ENCODE measurements around the gene CTDSP2. TPM values are rescaled to one million over a fixed set of nuclear protein-coding genes. Genes with fewer than 3 reads are reported as not detected.

The CTDSP2 gene
- total and polyA plus RNA-seq, 10 of the 15 experiments (the other 5 are each of a cell fraction or from before 2014, with no cell fraction given) = 17.3 to 98.2 (median 54.1) TPM

DNA sequence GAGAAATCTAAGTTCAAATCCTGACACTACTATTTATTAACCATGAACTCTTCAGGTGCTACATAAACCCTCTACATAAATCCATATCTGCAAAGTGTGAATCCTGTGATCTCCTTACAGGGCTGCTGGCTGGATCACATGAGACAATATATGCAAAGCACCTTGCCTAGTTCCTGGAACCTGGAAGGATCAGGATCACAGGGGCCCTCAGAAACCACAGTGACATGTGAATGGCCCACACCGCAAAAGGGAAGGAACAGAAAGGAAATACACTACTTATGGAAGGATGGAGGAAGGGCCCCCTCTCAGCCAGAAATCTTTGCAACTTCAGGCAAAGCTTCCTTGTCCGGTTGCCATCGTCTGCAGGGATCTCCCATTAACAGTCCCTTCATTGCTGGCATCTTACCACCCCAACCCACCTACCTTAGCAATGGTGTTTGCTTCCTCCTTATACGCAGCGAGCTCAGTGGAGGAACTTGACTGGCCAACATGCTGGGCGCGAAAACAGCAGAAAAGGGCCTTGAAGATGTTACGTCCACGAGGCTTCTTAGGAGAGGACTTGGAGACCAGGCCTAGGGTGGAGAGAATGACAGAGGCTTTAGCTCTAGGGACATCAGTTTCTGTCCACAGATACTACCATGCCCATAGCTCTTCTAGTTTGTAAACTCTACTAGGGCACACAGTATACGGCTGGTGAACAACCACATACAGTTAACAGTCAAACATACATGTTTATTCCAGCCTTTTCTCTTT, 17.3 kb downstream of the CTDSP2 start:
- Histone ChIP-seq H3K4me3 (no peak overlapping the region), H3K9me3 (replicated peaks; ENCODE audit: control insufficient read depth, insufficient read depth, low read length) (no peaks in the 10 kb centered on the region), H3K4me1 (ENCODE audit: control insufficient read depth, insufficient read depth, low read length) (peaks cover 30% of the 10 kb centered on the region), H3K4me2 (ENCODE audit: control insufficient read depth, insufficient read depth) (no peak overlapping the region), H2AFZ (ENCODE audit: control insufficient read depth, low read depth, low read length) (no peak overlapping the region), H4K20me1 (ENCODE audit: control insufficient read depth, insufficient read depth) (peaks cover 8% of the 10 kb centered on the region), H3K36me3 (ENCODE audit: control insufficient read depth in 2 of 2, insufficient read depth in 2 of 2, low read length in 1 of 2) (peaks cover 30 to 34% of the 10 kb centered on the region in 2 experiments), H3K9ac (ENCODE audit: control insufficient read depth, insufficient read depth, low read length) (no peak overlapping the region), H3K79me2 (ENCODE audit: control insufficient read depth, insufficient read depth, low read length) (peaks cover 31% of the 10 kb centered on the region), H3K27ac (ENCODE audit: control insufficient read depth, insufficient read depth) (no peak overlapping the region), H3K27me3 (replicated peaks in 1 of 2; ENCODE audit: control insufficient read depth in 2 of 2, insufficient read depth in 2 of 2, low read length in 1 of 2) (no peaks in the 10 kb centered on the region)
- TF ChIP-seq, protein P1, sequence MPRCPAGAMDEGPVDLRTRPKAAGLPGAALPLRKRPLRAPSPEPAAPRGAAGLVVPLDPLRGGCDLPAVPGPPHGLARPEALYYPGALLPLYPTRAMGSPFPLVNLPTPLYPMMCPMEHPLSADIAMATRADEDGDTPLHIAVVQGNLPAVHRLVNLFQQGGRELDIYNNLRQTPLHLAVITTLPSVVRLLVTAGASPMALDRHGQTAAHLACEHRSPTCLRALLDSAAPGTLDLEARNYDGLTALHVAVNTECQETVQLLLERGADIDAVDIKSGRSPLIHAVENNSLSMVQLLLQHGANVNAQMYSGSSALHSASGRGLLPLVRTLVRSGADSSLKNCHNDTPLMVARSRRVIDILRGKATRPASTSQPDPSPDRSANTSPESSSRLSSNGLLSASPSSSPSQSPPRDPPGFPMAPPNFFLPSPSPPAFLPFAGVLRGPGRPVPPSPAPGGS (IDR thresholded peaks at IDR 0.05; ENCODE audit: borderline replicate concordance, insufficient read depth, low read depth, low read length, poor library complexity, severe bottlenecking) = no peak
- TF ChIP-seq CBFB (IDR thresholded peaks at IDR 0.05; ENCODE audit: low read depth) (no peak), HCFC1 (IDR thresholded peaks at IDR 0.05; ENCODE audit: low read length) (no peak)
- FAIRE-seq (no peak), ATAC-seq (no peak), DNase-seq (ENCODE audit: low read depth, low spot score) (no peak)
- no TSS peak for BruUV-seq (replicated peaks)
- ChIA-PET POLR2A (interaction anchor here (0.6 kb wide), 1 partner anchor 72 kb away, joined by 3 read pairs; no protein-coding TSS in a partner anchor), CTCF (interaction anchor here (0.7 to 2.7 kb wide), 9 partner anchors 10 to 98 kb away, joined by 3 to 18 read pairs (median 4); partner anchors contain the start of gene AVIL), RAD21 (ENCODE audit: unreplicated experiment) (interaction anchor here (0.5 to 1.9 kb wide), 4 partner anchors 14 to 440 kb away, joined by 3 to 7 read pairs (median 4); no protein-coding TSS in a partner anchor), SMC1A (ENCODE audit: uncharacterized antibody, unreplicated experiment) (interaction anchor here (1.1 to 1.6 kb wide), 3 partner anchors 13 to 75 kb away, joined by 5 to 9 read pairs (median 8); no protein-coding TSS in a partner anchor)
- WGBS (ENCODE audit: insufficient coverage, insufficient replicate concordance, low lambda C conversion rate, missing lambda C conversion rate) = 94% methylated on average over 10 of the region's 10 CpGs
- in situ Hi-C loops (cut with MboI) (loop anchor here (5.0 kb wide), 1 partner anchor 78 kb away; no protein-coding TSS in a partner anchor), intact Hi-C loops (cut with micrococcal nuclease; ENCODE audit: unreplicated experiment) (no loop called here)

DNA sequence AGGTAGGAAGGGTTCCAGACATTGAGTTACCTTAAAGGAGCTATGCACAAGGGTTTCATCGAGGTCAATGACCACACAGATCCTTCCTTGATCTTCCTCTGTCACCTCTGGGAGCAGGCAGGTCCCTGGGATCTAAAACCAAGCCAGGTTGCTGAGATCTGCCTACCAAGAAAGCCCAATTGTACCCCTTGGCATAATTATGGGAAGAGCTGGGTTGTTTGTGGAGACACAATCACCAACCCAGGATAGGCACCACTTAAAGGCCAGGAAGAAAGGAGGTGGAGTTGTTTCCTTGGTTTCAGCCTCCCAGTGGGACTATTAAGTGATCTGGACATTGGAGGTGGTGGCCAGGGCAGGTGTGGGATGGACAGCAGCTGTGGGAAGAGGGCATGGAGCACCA, 19.6 kb downstream of the CTDSP2 start:
- POLR2A ChIA-PET = no interaction called here
- H4K20me1 ChIP-seq (ENCODE audit: control insufficient read depth, insufficient read depth) = peaks cover 5% of the 10 kb centered on the region; the same call in 1 of the 2 replicates
- no peak for TF ChIP-seq BACH1 (IDR thresholded peaks at IDR 0.05; ENCODE audit: borderline replicate concordance)
- no peak for TF ChIP-seq CBFB (IDR thresholded peaks at IDR 0.05; ENCODE audit: low read depth)
- no peak for TF ChIP-seq RELA (IDR thresholded peaks at IDR 0.05; ENCODE audit: borderline replicate concordance, partially characterized antibody)
- TF ChIP-seq NFYB (IDR thresholded peaks at IDR 0.05; ENCODE audit: insufficient read depth, low read depth, low read length) = no peak
- TF ChIP-seq, protein P2, sequence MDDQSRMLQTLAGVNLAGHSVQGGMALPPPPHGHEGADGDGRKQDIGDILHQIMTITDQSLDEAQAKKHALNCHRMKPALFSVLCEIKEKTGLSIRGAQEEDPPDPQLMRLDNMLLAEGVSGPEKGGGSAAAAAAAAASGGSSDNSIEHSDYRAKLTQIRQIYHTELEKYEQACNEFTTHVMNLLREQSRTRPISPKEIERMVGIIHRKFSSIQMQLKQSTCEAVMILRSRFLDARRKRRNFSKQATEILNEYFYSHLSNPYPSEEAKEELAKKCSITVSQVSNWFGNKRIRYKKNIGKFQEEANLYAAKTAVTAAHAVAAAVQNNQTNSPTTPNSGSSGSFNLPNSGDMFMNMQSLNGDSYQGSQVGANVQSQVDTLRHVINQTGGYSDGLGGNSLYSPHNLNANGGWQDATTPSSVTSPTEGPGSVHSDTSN (IDR thresholded peaks at IDR 0.05; ENCODE audit: insufficient replicate concordance, low read depth, low read length) = no peak
- TF ChIP-seq, protein P3, sequence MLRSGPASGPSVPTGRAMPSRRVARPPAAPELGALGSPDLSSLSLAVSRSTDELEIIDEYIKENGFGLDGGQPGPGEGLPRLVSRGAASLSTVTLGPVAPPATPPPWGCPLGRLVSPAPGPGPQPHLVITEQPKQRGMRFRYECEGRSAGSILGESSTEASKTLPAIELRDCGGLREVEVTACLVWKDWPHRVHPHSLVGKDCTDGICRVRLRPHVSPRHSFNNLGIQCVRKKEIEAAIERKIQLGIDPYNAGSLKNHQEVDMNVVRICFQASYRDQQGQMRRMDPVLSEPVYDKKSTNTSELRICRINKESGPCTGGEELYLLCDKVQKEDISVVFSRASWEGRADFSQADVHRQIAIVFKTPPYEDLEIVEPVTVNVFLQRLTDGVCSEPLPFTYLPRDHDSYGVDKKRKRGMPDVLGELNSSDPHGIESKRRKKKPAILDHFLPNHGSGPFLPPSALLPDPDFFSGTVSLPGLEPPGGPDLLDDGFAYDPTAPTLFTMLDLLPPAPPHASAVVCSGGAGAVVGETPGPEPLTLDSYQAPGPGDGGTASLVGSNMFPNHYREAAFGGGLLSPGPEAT (IDR thresholded peaks at IDR 0.05; ENCODE audit: low read depth) = no peak
- TF ChIP-seq WRNIP1 (IDR thresholded peaks at IDR 0.05; ENCODE audit: borderline replicate concordance, low read depth, low read length) = no peak
- TF ChIP-seq GATAD2B (conservative IDR thresholded peaks at IDR 0.05; ENCODE audit: low read depth) = no peak

More for the DNA sequence above, 19.6 kb downstream of the CTDSP2 start:
- CTCF ChIA-PET = interaction anchor here (1.0 to 1.3 kb wide), 2 partner anchors 10 to 22 kb away, joined by 3 to 4 read pairs; no protein-coding TSS in a partner anchor
- Histone ChIP-seq H3K4me2 (ENCODE audit: control insufficient read depth, insufficient read depth) (no peak overlapping the region), H3K4me3 (no peak overlapping the region), H3K4me1 (ENCODE audit: control insufficient read depth, insufficient read depth, low read length) (peaks cover 9% of the 10 kb centered on the region), H3K79me2 (ENCODE audit: control insufficient read depth, insufficient read depth, low read length) (peaks cover 13% of the 10 kb centered on the region), H3K9me3 (replicated peaks; ENCODE audit: control insufficient read depth, insufficient read depth, low read length) (no peaks in the 10 kb centered on the region), H3K27ac (ENCODE audit: control insufficient read depth, insufficient read depth) (no peak overlapping the region), H3K27me3 (replicated peaks in 1 of 2; ENCODE audit: control insufficient read depth in 2 of 2, insufficient read depth in 2 of 2, low read length in 1 of 2) (no peaks in the 10 kb centered on the region), H3K9ac (ENCODE audit: control insufficient read depth, insufficient read depth, low read length) (no peak overlapping the region), H3K36me3 (ENCODE audit: control insufficient read depth in 2 of 2, insufficient read depth in 2 of 2, low read length in 1 of 2) (peaks cover 41 to 51% of the 10 kb centered on the region in 2 experiments), H2AFZ (ENCODE audit: control insufficient read depth, low read depth, low read length) (no peak overlapping the region)
- WGBS (ENCODE audit: insufficient coverage, insufficient replicate concordance, low lambda C conversion rate, missing lambda C conversion rate) = 100% methylated on average over 1 of the region's 1 CpG
- ATAC-seq (no peak), FAIRE-seq (no peak), DNase-seq (ENCODE audit: low read depth, low spot score) (no peak)
- intact Hi-C loops (cut with micrococcal nuclease; ENCODE audit: unreplicated experiment) (no loop called here), in situ Hi-C loops (cut with MboI) (loop anchor here (5.0 kb wide), 1 partner anchor 80 kb away; no protein-coding TSS in a partner anchor)
- no TSS peak for BruUV-seq (replicated peaks)
- SMC1A ChIA-PET (ENCODE audit: uncharacterized antibody, unreplicated experiment) = interaction anchor here (1.2 kb wide), 1 partner anchor 77 kb away, joined by 3 read pairs; no protein-coding TSS in a partner anchor
- RAD21 ChIA-PET (ENCODE audit: unreplicated experiment) = no interaction called here
